Dedifferentiated amniotic fluid mesenchymal stem cell (primary cell): Measurements from ENCODE around the gene HNF1A.

Experiments
- DNase-seq: peaks from one replicate; pipeline ENCODE4 v3.0.0-alpha.2; 2016; ENCODE audit errors: extremely low spot score

HNF1A gene

GRCh38 chr12:120984351-120984898 is 6.1 kb downstream of the HNF1A start:
- DNase-seq: no peak

- DNase-seq: no peak
Observed at GRCh38 chr12:120988234-120988633, 9.9 kb downstream of the HNF1A start.

GRCh38 chr12:120988658-120989057 is 10.3 kb downstream of the HNF1A start:
- DNase-seq: no peak

GRCh38 chr12:120989687-120990086 is 11.3 kb downstream of the HNF1A start:
- no peak for DNase-seq

GRCh38 chr12:120990487-120991055 is 12.2 kb downstream of the HNF1A start:
- DNase-seq: no peak

- no peak for DNase-seq
Observed at GRCh38 chr12:120991965-120992364, 13.6 kb downstream of the HNF1A start.

- DNase-seq: no peak
Observed at GRCh38 chr12:120992989-120993388, 14.6 kb downstream of the HNF1A start.

- no peak for DNase-seq
Observed at GRCh38 chr12:120993496-120993895, 15.2 kb downstream of the HNF1A start.

- no peak for DNase-seq
Observed at GRCh38 chr12:120994059-120994458, 15.7 kb downstream of the HNF1A start.

- DNase-seq: no peak
Observed at GRCh38 chr12:120994589-120995337, 16.4 kb downstream of the HNF1A start.

GRCh38 chr12:120996133-120996746 is 17.9 kb downstream of the HNF1A start:
- DNase-seq: no peak

GRCh38 chr12:120997448-120997847 is 19.1 kb downstream of the HNF1A start:
- DNase-seq: no peak

- DNase-seq: no peak
Observed at GRCh38 chr12:120998435-120998834, 20.1 kb downstream of the HNF1A start.

- no peak for DNase-seq
Observed at GRCh38 chr12:120999191-121000120, 21.1 kb downstream of the HNF1A start.

- no peak for DNase-seq
Observed at GRCh38 chr12:121000530-121000929, 22.2 kb downstream of the HNF1A start.

- DNase-seq: no peak
Observed at GRCh38 chr12:121001060-121001459, 22.7 kb downstream of the HNF1A start.

- no peak for DNase-seq
Observed at GRCh38 chr12:121001841-121002483, 23.6 kb downstream of the HNF1A start.

- no peak for DNase-seq
Observed at GRCh38 chr12:121003650-121004049, 25.3 kb downstream of the HNF1A start.

GRCh38 chr12:121004253-121004815 is 26.0 kb downstream of the HNF1A start:
- DNase-seq: no peak

GRCh38 chr12:121005346-121005815 is 27.0 kb downstream of the HNF1A start:
- no peak for DNase-seq
